Myocyte (in vitro differentiated cells): Measurements from ENCODE around the gene B3GALT6. TPM values are rescaled to one million over a fixed set of nuclear protein-coding genes. Genes with fewer than 3 reads are reported as not detected.

Experiments used
- DNase-seq: peaks from one replicate; pipeline ENCODE4 v3.0.0-alpha.2; 2012; ENCODE audit warnings: low read depth
- total RNA-seq: library from RNA; depleted of rRNA; stranded (reverse); fragments of >200 nt; gene quantifications from 2 replicates; pipeline ENCODE4 v1.2.3, GENCODE V29; 2014

The B3GALT6 gene
- total RNA-seq, 1 donor from 2014 or later = 61.8 TPM

DNA sequence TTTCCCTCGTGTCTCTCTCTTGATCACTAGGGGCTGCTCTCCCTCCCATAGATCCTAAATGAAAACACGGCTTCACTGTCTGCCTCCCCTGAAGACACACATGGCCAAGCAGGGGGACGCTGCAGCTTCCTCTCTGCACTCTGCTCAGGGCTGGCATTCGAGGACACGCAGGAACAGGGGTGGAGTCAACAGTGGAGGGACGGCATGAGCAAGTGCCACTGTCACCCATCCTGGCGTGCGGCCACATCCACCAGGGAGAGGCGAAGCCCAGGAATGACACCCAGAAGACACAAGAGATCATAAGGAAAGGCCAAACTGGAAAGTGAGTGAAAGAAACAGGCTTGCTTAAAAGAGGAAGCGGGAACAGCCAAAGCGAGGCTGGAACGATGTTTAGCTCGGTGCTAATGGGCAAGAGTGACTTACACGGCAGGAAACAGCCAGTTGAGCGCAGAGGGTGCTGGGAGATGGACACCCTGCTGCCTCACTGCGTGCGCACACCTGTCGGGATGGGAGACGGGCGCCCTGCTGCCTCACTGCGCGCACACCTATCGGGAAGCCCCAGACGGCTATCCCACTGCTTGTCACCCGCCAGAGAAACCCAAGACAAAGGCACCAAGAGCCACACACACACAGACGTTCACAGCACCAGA lies 28.0 kb downstream of the B3GALT6 start:
- no peak for DNase-seq

DNA sequence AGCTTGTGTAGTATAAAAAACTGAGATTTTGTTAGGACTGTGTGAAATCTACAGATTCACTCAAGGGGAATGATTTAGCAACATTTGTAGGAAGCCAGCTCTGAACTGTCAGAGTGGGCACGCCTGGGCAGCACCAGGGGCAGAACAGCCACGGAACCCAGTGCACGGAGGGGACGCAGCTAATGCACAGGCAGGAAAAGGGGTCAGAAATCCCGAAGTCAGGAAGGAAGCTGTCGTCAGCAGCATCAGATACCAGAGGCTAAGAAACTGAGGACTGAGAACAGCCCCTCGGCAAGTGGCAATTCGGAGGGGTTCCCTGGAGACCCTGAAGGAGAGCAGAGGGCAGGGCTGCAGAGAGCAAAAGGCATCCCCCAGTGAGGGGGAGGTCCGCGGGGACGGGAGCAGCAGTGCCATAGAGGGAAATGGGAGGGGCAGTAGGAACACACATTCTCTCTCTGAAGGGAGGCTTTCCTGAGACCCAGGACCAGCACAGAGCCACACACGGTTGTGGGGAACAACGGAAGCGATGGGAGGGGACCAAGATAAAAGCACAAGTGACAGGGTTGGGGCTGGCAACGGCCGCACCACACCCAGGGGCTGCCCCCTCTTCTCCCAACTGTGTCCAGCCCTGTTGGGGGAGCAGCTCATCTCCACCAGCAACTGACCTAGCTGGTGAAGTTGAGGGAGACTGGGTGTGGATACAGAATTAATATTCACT lies 29.0 kb downstream of the B3GALT6 start:
- DNase-seq = no peak

DNA sequence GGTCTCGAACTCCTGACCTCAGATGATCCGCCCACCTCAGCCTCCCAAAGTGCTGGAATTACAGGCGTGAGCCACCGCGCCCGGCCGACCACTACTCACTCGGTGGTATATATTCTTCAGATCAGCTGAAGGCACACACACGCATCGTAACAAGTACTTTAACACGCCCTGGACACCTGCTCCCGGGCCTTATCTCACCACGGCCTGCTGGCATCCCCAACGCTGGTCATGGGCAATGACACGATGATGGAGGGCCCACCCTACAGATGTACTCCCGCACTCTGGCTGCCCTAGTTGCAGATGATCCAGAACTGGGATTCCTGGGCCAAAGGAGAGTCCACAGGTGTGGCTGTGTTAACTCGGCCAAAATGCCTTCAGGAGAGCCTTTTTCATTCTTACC lies 30.0 kb downstream of the B3GALT6 start:
- no peak for DNase-seq

DNA sequence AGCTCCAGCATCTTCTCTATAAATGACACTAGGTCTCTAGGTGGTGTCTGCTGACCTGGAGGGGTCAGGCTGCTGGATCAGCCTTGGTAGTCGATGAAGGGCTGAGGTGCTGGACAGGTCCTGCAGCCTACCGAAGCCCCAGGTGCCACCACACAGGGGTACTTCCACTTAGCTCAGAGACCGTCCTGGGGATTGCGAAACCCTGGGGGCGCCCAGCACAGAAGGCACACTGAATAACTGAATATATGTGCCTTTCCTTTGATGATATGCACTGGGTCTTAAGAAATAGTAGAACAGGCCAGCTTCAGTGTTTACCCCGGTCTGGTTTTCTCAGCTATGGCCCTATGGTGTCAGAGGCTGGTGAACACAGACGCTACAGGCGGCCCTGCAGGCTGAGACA lies 30.7 kb downstream of the B3GALT6 start:
- no peak for DNase-seq

DNA sequence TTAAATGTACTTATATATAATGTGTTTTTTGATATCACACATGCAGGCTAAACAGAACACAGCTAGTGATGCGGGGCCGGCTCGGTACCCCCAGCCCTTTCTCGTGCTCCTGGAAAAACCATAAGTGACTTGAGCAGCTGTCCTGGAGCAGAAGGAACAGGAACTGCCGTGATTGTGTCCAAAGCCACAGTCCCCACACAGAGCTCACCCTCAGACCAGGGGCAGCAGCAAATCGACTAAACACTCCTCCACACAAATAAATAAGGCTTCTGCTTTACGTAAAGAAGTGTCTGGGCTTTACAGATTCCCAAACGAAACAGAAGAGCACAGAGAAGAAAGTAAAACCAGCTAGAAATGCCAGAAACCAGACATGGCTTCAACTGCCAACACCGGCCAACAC lies 32.0 kb downstream of the B3GALT6 start:
- DNase-seq = peak; percentile 77

DNA sequence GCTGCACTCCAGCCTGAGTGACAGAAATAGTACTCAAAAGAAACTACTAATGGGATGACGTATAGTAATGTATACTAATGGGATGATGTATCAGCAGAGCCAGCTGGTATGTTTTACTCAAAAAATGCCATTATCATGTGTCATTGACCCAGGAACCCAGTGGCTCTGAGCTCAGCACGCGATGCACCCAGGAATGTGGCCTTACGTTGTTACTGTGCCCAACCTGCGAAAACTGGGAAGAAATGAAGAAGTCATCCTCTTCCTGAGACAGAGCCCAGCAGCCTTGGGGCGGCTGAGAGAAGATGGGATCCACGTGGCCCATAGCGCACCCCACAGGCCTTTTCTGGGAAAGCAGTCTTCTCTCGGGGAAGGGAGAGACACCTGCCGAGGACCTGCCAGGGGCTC lies 32.8 kb downstream of the B3GALT6 start:
- DNase-seq = peak; percentile 83

DNA sequence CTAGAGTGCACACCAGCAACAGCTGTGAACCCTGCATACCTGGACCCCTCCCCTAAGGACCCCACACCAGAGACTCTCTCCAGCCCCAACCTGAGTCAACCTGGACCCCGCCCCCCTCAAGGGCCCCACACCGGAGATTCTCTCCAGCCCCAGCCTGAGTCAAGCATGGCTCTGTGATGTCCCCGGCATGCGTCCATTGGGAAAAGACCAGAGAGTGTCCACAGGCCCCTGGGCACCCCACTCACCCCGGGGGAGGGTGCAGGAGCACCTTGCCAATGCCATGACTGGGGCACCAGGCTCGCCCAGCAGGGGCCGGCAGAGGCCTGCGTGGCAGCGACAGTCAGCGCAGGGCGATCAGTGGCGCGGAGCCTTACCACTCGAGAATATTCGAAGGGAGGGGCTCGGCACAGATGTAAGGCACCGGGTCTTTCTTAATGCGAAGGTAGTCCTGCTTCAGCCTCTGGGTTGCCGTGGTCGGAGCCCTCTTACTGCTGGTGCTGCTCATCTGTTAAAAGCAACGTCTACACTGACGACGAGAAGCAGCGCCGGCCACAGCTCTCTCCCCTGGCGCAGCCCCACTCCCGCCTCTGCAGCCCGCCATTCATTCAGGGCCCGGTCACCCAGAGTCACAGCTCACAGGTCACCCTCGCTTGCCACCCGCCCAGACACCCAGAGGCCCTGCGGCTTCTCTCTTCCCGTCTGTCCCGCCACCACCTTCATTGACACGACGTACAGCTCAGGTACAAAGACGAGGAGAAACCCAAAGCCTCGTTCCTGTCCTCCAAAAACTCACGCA lies 35.6 kb downstream of the B3GALT6 start:
- DNase-seq = no peak

DNA sequence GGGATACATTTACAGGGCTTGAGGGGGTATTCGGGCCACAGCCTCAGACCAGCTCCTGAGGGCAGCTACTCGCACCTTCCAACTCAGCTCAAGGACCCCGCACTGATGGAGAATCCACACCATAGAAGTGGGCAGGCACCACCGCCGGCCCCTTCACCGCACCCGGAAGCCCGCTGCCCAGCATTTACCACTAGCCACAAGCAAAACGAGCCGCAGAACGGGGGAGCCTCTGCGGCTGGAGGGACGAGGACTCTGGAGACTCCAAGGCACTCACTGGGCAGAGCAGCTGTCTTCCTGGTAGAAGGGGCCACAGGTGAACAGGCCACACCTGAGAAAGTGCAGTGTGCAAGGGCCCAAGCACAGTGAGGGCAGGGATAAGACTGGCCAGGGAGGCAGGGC lies 36.2 kb downstream of the B3GALT6 start:
- no peak for DNase-seq

DNA sequence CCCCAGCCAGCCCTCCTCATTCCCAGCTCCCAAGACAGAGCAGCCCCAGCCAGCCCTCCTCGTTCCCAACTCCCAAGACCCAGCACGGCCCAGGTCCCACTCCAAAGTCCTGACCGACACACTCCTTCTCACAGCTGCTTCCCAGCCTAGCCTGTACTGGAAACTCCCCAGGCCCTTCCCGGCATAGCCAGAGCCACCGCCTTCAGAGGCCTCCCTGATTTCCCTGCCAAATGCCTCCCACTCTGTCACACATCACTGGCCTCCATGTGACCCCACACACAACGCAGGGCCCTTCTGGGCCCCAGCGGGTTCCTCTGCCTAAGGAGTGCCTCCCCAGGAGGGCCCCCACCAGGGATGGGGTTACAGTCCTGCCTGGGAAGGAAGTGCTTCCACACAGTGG lies 38.8 kb downstream of the B3GALT6 start:
- DNase-seq = no peak

DNA sequence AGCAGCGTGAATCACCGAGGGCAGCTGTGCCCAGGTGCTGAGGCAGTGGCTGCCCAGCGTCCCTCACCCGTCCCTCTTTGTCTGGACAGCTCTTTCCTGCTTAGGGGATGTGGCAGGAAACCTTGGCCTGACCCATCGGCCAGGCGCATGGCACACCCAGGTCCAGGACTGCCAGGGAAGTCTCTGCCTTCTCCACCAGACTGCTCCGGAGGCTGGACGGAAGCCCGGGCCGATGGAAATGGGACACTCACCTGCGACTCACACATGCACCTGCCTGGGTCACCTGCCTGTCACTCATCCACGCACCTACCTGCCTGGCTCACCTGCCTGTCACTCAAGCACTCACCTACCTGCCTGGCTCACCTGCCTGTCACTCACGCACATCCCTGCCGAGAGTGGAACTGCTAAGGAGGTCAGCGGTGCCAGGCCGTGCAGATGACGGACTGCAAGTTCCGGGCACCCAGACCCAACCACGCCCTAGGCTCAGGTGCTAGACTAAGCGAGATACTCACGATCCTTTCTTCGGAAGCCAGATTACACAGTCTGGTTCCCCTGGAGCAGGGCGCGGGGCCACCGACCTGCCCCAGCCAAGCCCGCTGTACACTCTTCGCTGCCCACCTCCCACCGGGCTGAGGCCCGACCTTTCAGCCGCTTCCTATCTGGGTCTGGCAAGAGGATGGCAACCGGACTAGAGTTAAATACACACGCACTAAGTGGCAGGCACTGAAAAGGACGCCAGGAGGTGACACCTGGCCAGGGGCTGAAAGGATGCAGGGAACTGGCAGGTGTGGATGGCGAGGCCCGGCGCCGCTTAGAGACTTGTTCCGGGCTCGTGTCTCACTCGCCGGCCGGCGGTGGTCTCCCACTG lies 40.5 kb downstream of the B3GALT6 start:
- DNase-seq = no peak

DNA sequence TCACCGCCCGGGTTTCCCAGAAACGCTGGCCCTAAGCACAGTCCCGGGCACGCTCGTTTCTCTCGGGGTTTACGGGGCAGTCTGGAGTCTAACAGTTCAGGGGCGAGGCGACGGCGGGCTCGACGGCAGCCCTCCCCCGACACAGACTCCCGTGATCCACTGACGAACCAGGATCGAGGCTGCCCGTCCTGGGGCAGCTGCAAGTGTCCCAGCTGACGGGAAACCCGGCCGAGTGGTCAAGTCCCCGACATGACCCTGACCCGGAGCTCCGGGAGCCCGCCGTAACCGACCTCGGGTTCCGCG lies 41.1 kb downstream of the B3GALT6 start:
- peak; percentile 38 for DNase-seq

DNA sequence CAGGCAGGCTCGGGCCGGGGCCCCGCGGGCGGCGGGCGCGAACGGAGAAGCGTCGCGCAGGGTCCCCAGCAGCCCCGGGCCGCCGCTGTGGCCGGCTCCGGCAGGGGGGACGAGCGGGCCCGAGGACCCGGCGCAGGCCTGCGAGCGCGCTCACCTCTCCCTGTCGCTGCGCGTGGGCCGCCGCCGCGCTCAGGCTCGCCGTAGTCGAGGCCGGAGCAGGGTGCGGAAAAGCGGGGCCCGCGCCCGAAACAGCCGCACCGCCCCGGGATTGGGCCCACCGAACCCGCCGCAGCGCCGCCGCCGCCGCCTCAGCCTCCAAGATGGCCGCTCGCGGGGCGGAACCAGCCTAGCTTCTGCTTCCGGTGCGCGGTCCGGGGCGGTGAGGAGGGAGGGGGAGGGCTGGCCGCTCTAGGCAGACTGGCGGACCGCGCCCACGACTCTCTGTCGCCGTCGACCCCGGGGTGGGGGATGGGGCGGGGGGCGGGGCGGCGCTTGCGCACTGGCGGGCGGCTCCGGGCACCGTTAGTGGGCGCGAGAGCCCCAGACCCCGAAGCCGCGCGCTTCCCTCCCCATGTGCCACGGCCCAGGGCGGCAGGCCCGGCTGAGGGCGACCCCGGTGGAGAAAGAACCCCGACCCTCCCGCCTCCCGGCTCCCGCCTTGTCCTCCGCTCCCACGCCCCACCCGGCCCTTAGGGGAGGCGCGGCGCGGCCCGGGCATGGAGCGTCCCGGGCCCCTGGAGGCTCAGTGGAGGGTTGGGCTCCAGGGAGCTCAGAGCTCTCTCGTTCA lies 41.7 kb downstream of the B3GALT6 start, which contains the start of gene UBE2J2:
Gene UBE2J2, minus strand, starts transcription at position 343 of the 787 bp plus-strand sequence. CDS start 5,862 bp downstream, outside the sequence.
- DNase-seq = peak; percentile 87

DNA sequence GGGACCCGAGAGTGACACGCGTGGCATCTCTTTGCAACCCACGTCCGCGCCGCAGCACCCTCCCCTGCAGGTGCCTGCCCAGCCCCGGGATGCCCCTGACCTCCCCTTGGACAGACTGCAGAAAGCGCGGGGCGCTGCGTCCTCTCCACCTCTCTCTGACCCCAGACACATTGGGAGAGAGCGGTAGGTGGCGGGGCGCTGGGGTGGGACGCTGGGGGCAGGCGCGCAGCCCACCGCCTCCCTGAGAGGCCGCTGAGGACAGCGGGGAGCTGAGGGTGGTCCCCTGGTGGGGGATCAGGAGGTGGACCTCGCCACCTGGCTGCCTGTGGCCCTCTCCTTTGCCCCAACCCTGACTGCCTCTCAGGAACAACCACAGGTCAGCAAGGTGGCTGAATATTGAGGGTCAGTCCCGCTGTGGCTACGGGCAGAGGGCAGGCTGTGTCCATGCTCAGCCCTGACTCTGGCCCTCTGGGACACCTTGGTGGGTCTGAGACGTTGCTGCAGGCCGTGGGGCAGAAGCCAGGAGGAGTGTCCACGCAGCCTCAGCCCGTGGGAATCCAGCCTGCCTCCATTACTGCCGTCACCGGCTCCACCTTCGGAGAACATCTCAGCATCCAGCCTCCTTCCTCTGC lies 42.4 kb downstream of the B3GALT6 start:
- no peak for DNase-seq

DNA sequence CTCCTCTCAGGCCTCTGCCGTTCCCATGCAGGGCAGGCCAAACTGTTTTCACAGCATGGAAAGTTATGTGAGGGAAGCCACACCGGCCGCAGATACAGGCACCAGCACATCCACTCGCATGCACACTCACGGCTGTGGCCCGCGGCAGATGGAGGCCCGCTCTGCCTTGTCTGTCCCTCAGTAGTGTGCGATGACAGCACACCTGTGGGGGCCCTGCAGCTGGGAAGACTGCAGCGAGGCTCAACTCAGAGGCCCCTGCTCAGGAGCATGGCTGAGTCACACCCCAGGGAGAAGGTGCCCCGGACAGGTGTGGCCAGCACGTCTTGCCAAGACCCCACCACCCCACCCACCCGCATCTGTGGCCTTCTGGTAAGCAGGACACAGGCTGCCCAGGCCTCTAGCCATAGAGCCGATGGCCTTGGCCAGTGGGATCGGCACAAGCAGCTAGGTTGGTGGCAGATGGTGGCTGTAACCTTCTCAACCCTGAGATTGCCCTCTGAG lies 42.9 kb downstream of the B3GALT6 start:
- DNase-seq = peak; percentile 34

DNA sequence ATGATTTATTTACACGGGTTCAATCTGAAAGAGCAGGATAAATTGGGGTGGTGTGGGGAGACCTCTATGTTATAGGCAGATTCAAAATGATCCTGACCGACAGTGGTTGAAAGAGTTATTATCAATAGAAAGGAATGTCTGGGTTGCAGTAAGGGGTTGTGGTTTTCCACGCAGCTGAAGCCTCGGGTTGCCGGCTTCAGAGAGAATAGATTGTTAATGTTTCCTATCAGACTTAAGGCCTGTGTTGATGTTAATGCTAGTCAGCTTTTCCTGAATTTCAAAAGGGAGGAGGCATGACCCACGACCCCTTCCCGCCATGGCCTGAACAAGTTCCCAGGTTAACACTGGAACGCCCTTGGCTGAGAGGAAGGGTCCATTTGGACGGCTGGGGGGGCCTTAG lies 43.8 kb downstream of the B3GALT6 start:
- no peak for DNase-seq

DNA sequence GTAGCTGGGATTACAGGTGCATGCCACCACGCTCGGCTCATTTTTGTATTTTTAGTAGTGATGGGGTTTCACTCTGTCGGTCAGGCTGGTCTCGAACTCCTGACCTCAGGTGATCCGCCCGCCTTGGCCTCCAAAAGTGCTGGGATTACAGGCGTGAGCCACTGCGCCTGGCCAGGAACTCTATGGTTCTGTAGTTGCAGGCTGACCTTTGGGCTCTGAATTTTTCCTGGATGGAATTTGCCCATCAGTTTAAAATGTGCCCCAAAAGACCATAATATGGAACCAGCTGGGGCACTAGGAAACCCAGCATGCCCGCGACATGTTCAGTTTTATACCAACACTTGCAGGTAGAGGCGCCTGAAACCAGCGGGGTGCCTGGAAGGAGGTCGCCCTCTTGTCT lies 46.6 kb downstream of the B3GALT6 start:
- DNase-seq = no peak

DNA sequence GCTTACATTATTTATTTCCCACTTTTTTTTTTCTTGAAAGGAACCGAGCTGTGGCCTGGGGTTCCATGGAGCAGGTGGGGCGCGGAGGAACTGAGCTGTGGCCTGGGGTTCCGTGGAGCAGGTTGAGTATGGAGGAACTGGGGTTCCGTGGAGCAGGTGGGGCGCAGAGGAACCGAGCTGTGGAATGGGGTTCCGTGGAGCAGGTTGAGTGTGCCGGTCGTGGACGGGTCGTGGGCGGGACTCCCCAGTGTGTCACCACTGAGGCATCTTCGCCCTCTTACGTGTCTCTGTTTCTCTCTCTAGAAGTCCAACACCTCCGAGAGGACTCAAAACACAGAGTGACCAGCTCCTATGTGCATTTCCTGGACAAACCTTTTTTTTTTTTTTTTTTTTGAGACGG lies 47.0 kb downstream of the B3GALT6 start:
- DNase-seq = no peak

DNA sequence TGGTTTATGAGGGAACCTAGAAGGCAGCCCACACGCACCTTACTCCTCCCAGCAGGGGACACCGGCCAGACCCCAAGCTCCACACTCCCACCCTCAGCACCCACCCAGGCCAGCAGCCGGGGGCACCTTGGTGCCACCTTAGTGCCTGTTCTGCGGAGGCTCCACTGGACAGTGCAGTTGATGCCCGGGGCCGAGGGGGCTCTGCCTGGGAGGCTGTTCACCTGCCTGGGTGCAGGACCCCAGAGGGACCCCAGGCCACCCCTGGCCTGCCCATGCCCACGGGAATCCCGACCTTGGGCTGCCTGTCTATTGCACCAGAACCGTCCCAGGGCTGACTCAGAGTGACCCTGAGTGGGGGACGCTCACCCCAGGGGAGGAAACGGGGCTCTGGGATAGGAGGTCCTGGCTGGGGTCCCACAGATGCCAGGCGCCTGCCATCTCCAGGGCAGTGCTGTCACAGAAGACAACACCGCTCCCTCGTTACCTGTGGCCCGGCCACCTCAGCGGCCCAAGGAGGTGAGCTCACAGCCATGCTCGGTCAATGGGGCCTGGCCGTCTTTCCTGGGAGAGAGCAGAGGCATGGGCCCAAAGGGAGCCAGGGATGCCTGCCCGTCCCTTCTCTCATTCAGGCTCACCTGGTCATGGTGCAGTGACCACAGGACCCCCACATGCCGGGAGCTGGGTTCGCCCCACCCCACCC lies 48.9 kb downstream of the B3GALT6 start:
- DNase-seq = no peak
